Bronchial epithelial cell (primary cell): Measurements from ENCODE around the gene GPX4. TPM values are rescaled to one million over a fixed set of nuclear protein-coding genes. Genes with fewer than 3 reads are reported as not detected.

ENCODE experiments used
- DNase-seq: peaks from one replicate; pipeline ENCODE4 v3.0.0-alpha.2; 2010; ENCODE audit warnings: low read depth
- FAIRE-seq: peaks from 2 replicates; lab custom pipeline; 2011; peaks lifted over from hg19 to GRCh38; lab: Jason Lieb, UNC
- H3K27me3 ChIP-seq: 2 replicates; pipeline ENCODE4 v1.5.1; 2011; ENCODE audit warnings: low read length; ENCODE audit not compliant: control insufficient read depth, insufficient read depth
- H3K36me3 ChIP-seq: 2 replicates; pipeline ENCODE4 v1.5.1; 2011; ENCODE audit warnings: low read length; ENCODE audit not compliant: control insufficient read depth, insufficient read depth
- H3K4me3 ChIP-seq: 2 replicates; pipeline ENCODE4 v1.5.1; 2011; ENCODE audit warnings: mild to moderate bottlenecking, low read depth, low read length, control low read depth
- total RNA-seq: library from RNA; depleted of rRNA; stranded (reverse); fragments of >200 nt; gene quantifications from 2 replicates; pipeline ENCODE4 v1.2.1, GENCODE V29; 2014
- TF ChIP-seq, protein P1 (sequence below): IDR thresholded peaks from 2 replicates; pipeline ENCODE4 v1.5.1; 2011; ENCODE audit warnings: mild to moderate bottlenecking, moderate library complexity, low read length, control low read depth, inconsistent platforms; ENCODE audit not compliant: insufficient read depth, severe bottlenecking

GPX4 gene
- total RNA-seq, 1 donor from 2014 or later = 291 TPM

DNA sequence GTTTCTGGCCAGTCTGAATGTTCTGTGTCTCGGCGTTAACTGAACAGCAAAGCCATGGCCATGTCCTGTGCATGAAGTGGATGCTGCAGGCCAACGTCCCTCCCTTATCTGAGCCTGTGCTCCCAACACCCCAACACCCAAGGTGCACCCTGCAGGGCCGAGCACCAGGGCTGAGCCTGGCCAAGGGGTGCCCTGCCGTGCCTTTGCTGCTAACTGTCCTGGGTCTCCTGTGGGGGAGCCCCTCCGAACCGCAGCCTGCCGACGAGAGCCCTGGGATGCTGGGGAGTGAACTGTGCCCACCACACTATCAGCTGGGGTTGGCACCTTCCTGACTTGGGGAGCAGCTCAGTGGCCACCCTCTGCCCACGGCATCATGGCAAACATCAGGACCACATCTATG is 17.6 kb downstream of the GPX4 start:
- FAIRE-seq (peak; percentile 13), DNase-seq (no peak)
- H3K4me3 ChIP-seq = no peak overlapping the region
- TF ChIP-seq, protein P1, sequence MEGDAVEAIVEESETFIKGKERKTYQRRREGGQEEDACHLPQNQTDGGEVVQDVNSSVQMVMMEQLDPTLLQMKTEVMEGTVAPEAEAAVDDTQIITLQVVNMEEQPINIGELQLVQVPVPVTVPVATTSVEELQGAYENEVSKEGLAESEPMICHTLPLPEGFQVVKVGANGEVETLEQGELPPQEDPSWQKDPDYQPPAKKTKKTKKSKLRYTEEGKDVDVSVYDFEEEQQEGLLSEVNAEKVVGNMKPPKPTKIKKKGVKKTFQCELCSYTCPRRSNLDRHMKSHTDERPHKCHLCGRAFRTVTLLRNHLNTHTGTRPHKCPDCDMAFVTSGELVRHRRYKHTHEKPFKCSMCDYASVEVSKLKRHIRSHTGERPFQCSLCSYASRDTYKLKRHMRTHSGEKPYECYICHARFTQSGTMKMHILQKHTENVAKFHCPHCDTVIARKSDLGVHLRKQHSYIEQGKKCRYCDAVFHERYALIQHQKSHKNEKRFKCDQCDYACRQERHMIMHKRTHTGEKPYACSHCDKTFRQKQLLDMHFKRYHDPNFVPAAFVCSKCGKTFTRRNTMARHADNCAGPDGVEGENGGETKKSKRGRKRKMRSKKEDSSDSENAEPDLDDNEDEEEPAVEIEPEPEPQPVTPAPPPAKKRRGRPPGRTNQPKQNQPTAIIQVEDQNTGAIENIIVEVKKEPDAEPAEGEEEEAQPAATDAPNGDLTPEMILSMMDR = no peak
- peaks cover 58% of the 10 kb centered on the region for H3K36me3 ChIP-seq
- H3K27me3 ChIP-seq = no peaks in the 10 kb centered on the region

DNA sequence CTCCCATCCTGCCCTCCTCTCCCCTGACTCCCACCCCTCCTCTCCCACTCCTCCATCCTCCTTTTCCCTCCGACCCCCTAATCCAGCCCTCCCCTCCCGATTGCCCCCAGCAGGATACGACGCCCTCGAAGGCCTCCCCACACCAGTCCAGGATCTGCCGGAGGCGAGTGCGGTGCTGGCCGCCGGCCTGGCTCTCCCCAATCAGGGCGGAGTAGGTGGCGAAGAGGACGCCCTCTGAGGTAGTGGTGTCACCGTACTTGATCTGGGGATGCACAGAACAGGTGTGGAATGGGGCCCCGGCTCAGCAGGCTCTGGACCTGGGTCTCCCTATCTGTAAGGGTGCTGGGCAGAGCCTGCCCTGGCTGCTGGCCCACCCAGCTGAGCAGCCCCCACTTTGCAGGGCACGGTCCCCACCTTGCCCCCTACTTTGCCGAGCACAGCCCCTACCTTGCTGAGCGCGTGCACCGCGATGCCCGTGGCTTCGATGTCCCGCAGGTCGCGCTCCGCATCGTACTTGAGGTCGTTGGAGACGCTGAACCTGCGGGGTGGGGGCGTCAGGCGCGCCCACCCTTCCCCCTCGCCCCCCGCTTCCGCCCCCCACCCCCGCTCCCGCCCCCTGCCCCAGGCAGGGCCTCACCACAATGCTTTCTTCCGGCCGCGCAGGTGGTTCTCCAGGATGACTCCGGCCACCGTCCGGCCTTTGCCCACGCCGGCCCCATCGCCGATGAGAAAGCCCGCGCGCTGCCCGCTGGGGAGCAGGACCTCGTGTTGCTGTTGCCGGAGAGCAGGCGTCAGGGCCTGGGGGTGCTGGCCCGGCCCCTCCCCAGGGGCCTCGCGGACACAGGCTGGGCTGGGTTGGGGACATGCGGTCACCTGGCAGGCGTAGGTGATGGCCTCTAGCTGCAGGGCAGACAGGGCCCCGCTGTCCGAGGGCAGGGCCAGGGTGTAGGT is 18.5 kb downstream of the GPX4 start:
- Histone ChIP-seq H3K36me3 (peaks cover 59% of the 10 kb centered on the region), H3K4me3 (no peak overlapping the region), H3K27me3 (no peaks in the 10 kb centered on the region)
- no peak for FAIRE-seq
- no peak for DNase-seq
- TF ChIP-seq, protein P1 = no peak

DNA sequence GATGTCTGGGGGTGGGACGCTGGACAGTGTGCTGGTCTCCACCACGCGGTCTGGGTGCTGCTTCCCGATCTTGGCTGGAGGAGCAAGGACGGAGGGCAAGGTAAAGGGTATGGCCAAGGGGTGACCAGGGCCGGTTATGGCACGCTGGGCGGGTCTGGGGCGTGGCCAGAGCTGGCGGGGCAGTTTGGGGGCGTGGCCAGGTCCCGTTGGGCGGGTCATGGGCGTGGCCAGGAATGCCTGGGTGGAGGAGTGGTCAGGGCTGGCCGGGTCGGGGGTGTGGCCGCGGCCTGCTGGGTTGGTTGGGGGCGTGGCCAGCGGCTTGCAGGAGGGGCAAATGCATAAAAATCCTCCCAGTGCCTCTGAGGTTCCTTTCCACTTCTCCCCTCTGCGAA is 19.2 kb downstream of the GPX4 start:
- no peak for FAIRE-seq
- TF ChIP-seq, protein P1 = no peak
- no peak overlapping the region for H3K4me3 ChIP-seq
- H3K36me3 ChIP-seq = peaks cover 58% of the 10 kb centered on the region
- H3K27me3 ChIP-seq = no peaks in the 10 kb centered on the region
- peak; percentile 52 for DNase-seq

DNA sequence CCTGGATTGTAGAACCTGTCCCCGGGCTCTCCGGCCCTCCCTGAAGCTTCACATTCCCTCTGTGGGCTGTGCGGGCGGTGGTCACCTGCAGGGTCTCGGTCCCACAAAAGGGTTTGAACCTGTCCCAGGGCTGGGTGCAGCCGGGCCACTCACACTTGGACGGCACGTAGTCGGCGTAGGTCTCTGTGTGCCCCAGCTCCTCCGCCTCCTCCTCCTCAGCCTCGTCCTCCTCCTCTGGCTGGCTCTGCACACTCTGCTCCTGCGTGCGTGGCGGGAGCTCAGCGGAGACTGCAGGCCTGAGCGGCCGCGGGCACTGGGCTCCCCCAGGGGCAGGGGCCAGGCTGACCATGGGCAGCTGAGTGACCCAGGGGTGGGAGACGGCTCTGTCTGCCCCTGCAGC is 19.6 kb downstream of the GPX4 start:
- Histone ChIP-seq H3K4me3 (no peak overlapping the region), H3K36me3 (peaks cover 58% of the 10 kb centered on the region), H3K27me3 (no peaks in the 10 kb centered on the region)
- FAIRE-seq = no peak
- TF ChIP-seq, protein P1 = no peak
- no peak for DNase-seq

DNA sequence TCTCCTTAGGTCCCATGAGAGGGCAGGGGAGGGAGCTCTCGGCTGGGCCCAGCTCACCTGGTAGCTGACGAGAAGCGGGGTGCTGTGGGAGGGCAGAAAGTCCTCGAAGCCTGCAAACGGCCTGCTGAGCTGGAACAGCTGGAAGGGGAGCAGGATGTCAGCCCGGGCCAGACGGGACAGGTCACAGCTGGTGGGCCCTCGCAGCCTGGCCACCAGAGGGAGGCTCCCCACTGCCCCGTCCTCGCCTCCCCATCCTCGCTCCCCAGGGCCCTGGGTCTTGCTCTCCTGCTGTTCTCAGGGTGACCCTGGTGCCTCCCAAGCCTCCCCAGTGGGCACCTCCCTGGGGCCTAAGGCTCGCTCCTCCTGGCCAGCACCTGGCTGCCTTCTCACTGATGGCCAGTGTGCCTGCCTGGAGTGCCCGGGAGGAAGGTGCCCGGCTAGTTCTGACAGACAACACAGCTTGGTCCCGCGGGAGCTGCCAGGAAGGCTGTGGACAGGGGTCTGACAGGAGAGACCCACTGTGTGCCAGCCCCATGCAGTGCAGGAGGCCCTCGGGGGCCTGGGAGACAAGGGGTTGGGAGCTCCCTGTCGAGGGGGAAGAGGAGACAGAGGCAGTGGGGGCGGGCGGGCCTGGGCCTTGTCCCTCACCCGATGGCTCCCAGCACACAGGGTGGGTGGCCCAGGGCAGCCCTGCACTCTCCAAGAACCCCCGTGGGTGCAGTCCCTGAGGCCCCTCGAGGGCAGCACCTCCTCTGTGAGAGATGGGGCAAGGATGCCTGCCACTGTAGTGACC is 20.3 kb downstream of the GPX4 start:
- no peak for DNase-seq
- no peaks in the 10 kb centered on the region for H3K27me3 ChIP-seq
- FAIRE-seq = no peak
- TF ChIP-seq, protein P1 = no peak
- no peak overlapping the region for H3K4me3 ChIP-seq
- peaks cover 56% of the 10 kb centered on the region for H3K36me3 ChIP-seq
